ENCODE data around the gene JAK3. TPM values are rescaled to one million over a fixed set of nuclear protein-coding genes. Genes with fewer than 3 reads are reported as not detected.

The JAK3 gene
- total RNA-seq, 1 donor from 2014 or later: 227 TPM

DNA sequence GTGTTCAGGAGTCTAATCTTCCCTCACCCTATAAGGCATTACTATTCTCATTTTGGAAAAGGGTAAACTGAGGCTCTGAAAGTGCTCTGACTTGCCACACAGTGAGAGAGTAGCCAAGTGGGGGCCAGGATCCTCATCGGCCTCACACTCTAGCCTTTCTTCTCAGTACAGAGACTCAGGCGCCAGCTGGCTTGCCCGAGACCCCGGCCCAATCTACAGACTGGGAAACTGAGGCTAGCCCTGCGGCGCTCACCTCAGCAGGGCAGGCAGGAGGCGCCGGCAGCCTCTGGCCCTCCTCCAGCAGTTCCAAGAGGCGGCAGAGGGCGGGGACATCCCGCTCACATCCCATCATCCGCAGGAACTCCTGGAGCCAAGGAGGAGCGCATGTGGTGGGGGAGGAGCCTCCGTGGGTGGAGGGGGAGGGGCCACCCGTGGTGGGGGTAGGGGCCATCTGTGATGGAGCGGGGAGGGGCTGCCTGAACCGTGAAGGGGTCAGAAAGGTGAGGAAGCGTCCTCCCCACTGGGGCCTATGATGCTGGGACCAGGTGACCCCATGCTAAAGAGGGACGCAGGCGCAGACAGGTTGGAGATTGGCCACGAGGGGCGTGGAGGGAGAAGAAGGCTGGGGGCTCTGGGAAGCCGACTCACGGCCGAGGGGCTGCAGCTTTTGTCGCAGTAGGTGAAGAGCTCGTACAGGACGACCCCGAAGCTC is 17.8 kb downstream of the JAK3 start:
- intact Hi-C loops (cut with micrococcal nuclease): loop anchor here (1.0 to 2.0 kb wide), 3 partner anchors 17 to 44 kb away; partner anchors contain the start of gene JAK3
- Mint-ChIP-seq H3K27me3 (ENCODE audit: insufficient read depth) (no peaks in the 10 kb centered on the region), H3K4me1 (ENCODE audit: low read depth) (peaks cover 3% of the 10 kb centered on the region), H3K27ac (no peak overlapping the region), H3K4me3 (no peak overlapping the region), H3K9me3 (no peaks in the 10 kb centered on the region), H3K36me3 (ENCODE audit: low read depth) (peaks cover 45% of the 10 kb centered on the region)
- no peak for DNase-seq (ENCODE audit: low spot score)

- intact Hi-C loops (cut with micrococcal nuclease): no loop called here
- no peaks in the 10 kb centered on the region for H3K9me3 Mint-ChIP-seq
- H3K4me1 Mint-ChIP-seq (ENCODE audit: low read depth): no peaks in the 10 kb centered on the region
- no peak overlapping the region for H3K4me3 Mint-ChIP-seq
- no peak for DNase-seq (ENCODE audit: low spot score)
- no peak overlapping the region for H3K27ac Mint-ChIP-seq
- H3K36me3 Mint-ChIP-seq (ENCODE audit: low read depth): peaks cover 35% of the 10 kb centered on the region
- H3K27me3 Mint-ChIP-seq (ENCODE audit: insufficient read depth): no peaks in the 10 kb centered on the region
Observed at GRCh38 chr19:17826508-17827056, 21.2 kb downstream of the JAK3 start.

DNA sequence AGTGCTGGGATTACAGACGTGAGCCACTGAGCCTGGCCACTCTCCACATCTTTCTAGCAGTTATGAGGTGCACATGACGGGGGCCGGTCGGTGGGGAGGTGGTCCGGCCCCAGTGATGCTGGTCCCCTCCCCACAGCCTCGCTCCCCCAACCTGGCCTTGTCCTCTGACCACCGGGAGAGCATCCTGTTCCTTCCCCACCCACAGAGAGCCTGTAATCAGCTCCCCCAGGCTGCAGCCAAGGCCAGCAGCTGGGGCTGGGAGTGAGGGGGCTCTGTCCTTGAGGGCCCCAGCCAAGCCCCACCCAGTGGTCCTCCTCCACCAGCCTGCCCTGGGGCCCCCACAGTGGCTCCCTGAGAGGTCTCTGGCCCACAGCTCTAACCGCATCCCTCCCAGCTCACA is 23.4 kb downstream of the JAK3 start:
- no peaks in the 10 kb centered on the region for H3K4me1 Mint-ChIP-seq (ENCODE audit: low read depth)
- H3K27me3 Mint-ChIP-seq (ENCODE audit: insufficient read depth): no peaks in the 10 kb centered on the region
- intact Hi-C loops (cut with micrococcal nuclease): no loop called here
- H3K27ac Mint-ChIP-seq: peak overlapping the region; percentile 34
- no peak overlapping the region for H3K4me3 Mint-ChIP-seq
- H3K36me3 Mint-ChIP-seq (ENCODE audit: low read depth): peaks cover 22% of the 10 kb centered on the region
- no peaks in the 10 kb centered on the region for H3K9me3 Mint-ChIP-seq
- DNase-seq (ENCODE audit: low spot score): no peak

DNA sequence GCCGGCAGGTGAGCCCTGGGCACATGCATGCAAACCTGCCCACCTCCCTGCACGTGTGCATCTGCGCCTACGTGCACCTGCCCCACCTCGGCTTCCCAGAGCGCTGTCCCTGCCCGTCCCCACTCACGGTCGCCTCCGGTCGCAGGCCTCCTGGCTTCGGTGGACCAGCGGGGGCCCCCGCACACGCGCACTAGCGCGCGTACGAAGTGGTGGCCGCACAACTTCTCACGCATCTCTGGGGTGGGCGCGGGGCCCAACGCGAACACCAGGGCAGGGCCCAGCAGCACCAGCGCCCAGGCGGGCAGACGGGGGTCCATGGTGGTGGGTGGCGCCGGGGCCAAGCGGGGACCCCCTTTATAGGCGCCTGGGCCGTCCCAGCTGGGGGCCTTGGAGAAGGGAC is 26.6 kb downstream of the JAK3 start, which contains the start of gene INSL3:
Gene INSL3 (minus strand): TSS at position 330 of the 400 bp plus-strand sequence. CDS start 13 bp downstream, at position 317.
- H3K9me3 Mint-ChIP-seq: no peaks in the 10 kb centered on the region
- peaks cover 20% of the 10 kb centered on the region for H3K36me3 Mint-ChIP-seq (ENCODE audit: low read depth)
- no peaks in the 10 kb centered on the region for H3K27me3 Mint-ChIP-seq (ENCODE audit: insufficient read depth)
- DNase-seq (ENCODE audit: low spot score): no peak
- no peak within 1 kb of the TSS for H3K4me3 Mint-ChIP-seq
- no peaks in the 10 kb centered on the region for H3K4me1 Mint-ChIP-seq (ENCODE audit: low read depth)
- intact Hi-C loops (cut with micrococcal nuclease): no loop called here
- H3K27ac Mint-ChIP-seq: no peak within 1 kb of the TSS

- H3K4me1 Mint-ChIP-seq (ENCODE audit: low read depth): no peaks in the 10 kb centered on the region
- no peak overlapping the region for H3K27ac Mint-ChIP-seq
Observed at GRCh38 chr19:17817668-17818363, 30.0 kb downstream of the JAK3 start.

GRCh38 chr19:17812099-17812498 is 35.7 kb downstream of the JAK3 start:
- Mint-ChIP-seq H3K27me3 (ENCODE audit: insufficient read depth) (peaks cover 6% of the 10 kb centered on the region), H3K27ac (no peak overlapping the region), H3K9me3 (no peaks in the 10 kb centered on the region), H3K4me3 (no peak overlapping the region), H3K4me1 (ENCODE audit: low read depth) (peaks cover 4% of the 10 kb centered on the region), H3K36me3 (ENCODE audit: low read depth) (peaks cover 5% of the 10 kb centered on the region)
- intact Hi-C loops (cut with micrococcal nuclease): no loop called here
- DNase-seq (ENCODE audit: low spot score): no peak

More at GRCh38 chr19:17817668-17818363, 30.0 kb downstream of the JAK3 start:
- no peaks in the 10 kb centered on the region for H3K9me3 Mint-ChIP-seq
- intact Hi-C loops (cut with micrococcal nuclease): no loop called here
- H3K4me3 Mint-ChIP-seq: no peak overlapping the region
- peaks cover 5% of the 10 kb centered on the region for H3K36me3 Mint-ChIP-seq (ENCODE audit: low read depth)
- H3K27me3 Mint-ChIP-seq (ENCODE audit: insufficient read depth): no peaks in the 10 kb centered on the region
- DNase-seq (ENCODE audit: low spot score): no peak

DNA sequence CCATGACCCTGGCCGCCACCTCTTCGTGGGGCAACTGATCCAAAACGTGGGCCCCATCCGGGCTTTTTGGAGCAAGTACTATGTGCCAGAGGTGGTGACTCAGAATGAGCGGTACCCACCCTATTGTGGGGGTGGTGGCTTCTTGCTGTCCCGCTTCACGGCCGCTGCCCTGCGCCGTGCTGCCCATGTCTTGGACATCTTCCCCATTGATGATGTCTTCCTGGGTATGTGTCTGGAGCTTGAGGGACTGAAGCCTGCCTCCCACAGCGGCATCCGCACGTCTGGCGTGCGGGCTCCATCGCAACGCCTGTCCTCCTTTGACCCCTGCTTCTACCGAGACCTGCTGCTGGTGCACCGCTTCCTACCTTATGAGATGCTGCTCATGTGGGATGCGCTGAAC is 36.1 kb downstream of the JAK3 start:
- peaks cover 6% of the 10 kb centered on the region for H3K27me3 Mint-ChIP-seq (ENCODE audit: insufficient read depth)
- no peak for DNase-seq (ENCODE audit: low spot score)
- H3K4me3 Mint-ChIP-seq: no peak overlapping the region
- H3K36me3 Mint-ChIP-seq (ENCODE audit: low read depth): peaks cover 5% of the 10 kb centered on the region
- no peaks in the 10 kb centered on the region for H3K9me3 Mint-ChIP-seq
- H3K27ac Mint-ChIP-seq: no peak overlapping the region
- peaks cover 5% of the 10 kb centered on the region for H3K4me1 Mint-ChIP-seq (ENCODE audit: low read depth)
- intact Hi-C loops (cut with micrococcal nuclease): no loop called here

DNA sequence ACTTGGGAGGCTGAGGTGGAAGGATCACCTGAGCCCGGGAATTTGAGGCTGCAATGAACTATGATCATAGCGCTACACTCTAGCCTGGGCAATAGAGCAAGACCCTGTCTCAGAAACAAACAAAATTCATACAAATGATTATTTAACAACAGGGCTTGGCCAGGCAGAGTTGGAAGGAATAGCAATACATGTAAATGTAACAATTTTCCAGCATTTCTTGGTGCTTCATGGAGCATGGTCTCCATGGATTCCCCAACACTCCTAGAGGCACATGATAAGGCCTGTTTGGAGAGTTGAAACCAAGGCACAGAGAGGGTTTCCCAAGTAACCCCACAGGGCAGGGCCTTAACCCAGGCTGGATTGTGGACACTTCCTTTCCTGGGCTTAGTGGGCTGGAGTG is 36.7 kb downstream of the JAK3 start:
- H3K27ac Mint-ChIP-seq: no peak overlapping the region
- peaks cover 6% of the 10 kb centered on the region for H3K27me3 Mint-ChIP-seq (ENCODE audit: insufficient read depth)
- H3K4me3 Mint-ChIP-seq: no peak overlapping the region
- intact Hi-C loops (cut with micrococcal nuclease): no loop called here
- H3K9me3 Mint-ChIP-seq: no peaks in the 10 kb centered on the region
- H3K36me3 Mint-ChIP-seq (ENCODE audit: low read depth): peaks cover under 1% of the 10 kb centered on the region
- H3K4me1 Mint-ChIP-seq (ENCODE audit: low read depth): peaks cover 5% of the 10 kb centered on the region
- DNase-seq (ENCODE audit: low spot score): no peak

DNA sequence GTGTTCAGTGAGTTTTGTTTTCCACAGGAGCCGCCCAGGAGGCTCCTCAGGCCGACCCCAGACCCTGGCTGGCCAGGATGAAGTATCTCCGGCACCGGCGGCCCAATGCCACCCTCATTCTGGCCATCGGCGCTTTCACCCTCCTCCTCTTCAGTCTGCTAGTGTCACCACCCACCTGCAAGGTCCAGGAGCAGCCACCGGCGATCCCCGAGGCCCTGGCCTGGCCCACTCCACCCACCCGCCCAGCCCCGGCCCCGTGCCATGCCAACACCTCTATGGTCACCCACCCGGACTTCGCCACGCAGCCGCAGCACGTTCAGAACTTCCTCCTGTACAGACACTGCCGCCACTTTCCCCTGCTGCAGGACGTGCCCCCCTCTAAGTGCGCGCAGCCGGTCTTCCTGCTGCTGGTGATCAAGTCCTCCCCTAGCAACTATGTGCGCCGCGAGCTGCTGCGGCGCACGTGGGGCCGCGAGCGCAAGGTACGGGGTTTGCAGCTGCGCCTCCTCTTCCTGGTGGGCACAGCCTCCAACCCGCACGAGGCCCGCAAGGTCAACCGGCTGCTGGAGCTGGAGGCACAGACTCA is 40.0 kb downstream of the JAK3 start:
- peaks cover 23% of the 10 kb centered on the region for H3K4me1 Mint-ChIP-seq (ENCODE audit: low read depth)

GRCh38 chr19:17806945-17807344 is 40.8 kb downstream of the JAK3 start:
- Mint-ChIP-seq H3K27ac (no peak overlapping the region), H3K27me3 (ENCODE audit: insufficient read depth) (peaks cover 10% of the 10 kb centered on the region), H3K4me1 (ENCODE audit: low read depth) (peaks cover 29% of the 10 kb centered on the region), H3K4me3 (no peak overlapping the region), H3K36me3 (ENCODE audit: low read depth) (no peaks in the 10 kb centered on the region), H3K9me3 (no peaks in the 10 kb centered on the region)
- DNase-seq (ENCODE audit: low spot score): no peak
- intact Hi-C loops (cut with micrococcal nuclease): no loop called here

More for the DNA sequence above, 40.0 kb downstream of the JAK3 start:
- intact Hi-C loops (cut with micrococcal nuclease): no loop called here
- no peak overlapping the region for H3K4me3 Mint-ChIP-seq
- no peak overlapping the region for H3K27ac Mint-ChIP-seq
- no peak for DNase-seq (ENCODE audit: low spot score)
- no peaks in the 10 kb centered on the region for H3K9me3 Mint-ChIP-seq
- H3K27me3 Mint-ChIP-seq (ENCODE audit: insufficient read depth): peaks cover 10% of the 10 kb centered on the region
- no peaks in the 10 kb centered on the region for H3K36me3 Mint-ChIP-seq (ENCODE audit: low read depth)

DNA sequence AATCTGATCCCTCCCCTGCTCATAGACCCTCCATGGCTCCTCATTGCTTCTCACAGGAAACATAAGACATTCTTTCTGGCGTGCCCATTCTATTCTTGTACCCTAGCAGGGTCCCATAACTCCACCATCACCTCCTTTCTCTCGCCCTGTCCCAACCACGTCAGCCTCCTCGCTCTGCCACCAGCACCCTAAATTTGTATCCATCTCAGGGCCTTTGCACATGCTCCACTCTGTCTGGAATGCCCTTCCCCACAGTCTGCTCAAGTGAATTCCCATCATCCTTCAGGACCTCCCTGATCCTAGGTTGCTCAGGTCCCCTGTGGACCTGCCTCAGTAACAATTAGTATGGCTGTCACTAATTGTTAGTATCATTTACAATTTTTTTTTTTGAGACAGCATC is 42.4 kb downstream of the JAK3 start:
- Mint-ChIP-seq H3K36me3 (ENCODE audit: low read depth) (no peaks in the 10 kb centered on the region), H3K9me3 (no peaks in the 10 kb centered on the region), H3K4me3 (no peak overlapping the region), H3K4me1 (ENCODE audit: low read depth) (peaks cover 29% of the 10 kb centered on the region), H3K27me3 (ENCODE audit: insufficient read depth) (peaks cover 10% of the 10 kb centered on the region), H3K27ac (no peak overlapping the region)
- no peak for DNase-seq (ENCODE audit: low spot score)
- intact Hi-C loops (cut with micrococcal nuclease): no loop called here

- Mint-ChIP-seq H3K4me1 (ENCODE audit: low read depth) (peaks cover 29% of the 10 kb centered on the region), H3K27me3 (ENCODE audit: insufficient read depth) (peaks cover 6% of the 10 kb centered on the region), H3K4me3 (peak overlapping the region; percentile 19), H3K27ac (no peak overlapping the region), H3K36me3 (ENCODE audit: low read depth) (no peaks in the 10 kb centered on the region), H3K9me3 (no peaks in the 10 kb centered on the region)
- intact Hi-C loops (cut with micrococcal nuclease): no loop called here
- DNase-seq (ENCODE audit: low spot score): peak; percentile 9
Observed at GRCh38 chr19:17803264-17803896, 44.4 kb downstream of the JAK3 start.

Data from activated T-helper 1 cell treated with anti-CD3 and anti-CD28 coated beads, Interleukin-12 subunit alpha, Interleukin-12 subunit beta, Interleukin-2, Interleukin-4 antibody, amounts not matched to agents 30 ng/mL and 10 ng/mL and 1 ng/mL, durations not matched to agents 14 hours and 24 hours and 36 hours (primary cell).